HG03060 (cell line): ENCODE results near the gene CCDC88C.

Experiments used
- ATAC-seq: cut with Tn5 transposase; IDR thresholded peaks from one replicate; pipeline ENCODE4 v1.9.1; 2021; ENCODE audit warnings: low read depth, moderate number of reproducible peaks; ENCODE audit not compliant: unreplicated experiment

CCDC88C gene

DNA sequence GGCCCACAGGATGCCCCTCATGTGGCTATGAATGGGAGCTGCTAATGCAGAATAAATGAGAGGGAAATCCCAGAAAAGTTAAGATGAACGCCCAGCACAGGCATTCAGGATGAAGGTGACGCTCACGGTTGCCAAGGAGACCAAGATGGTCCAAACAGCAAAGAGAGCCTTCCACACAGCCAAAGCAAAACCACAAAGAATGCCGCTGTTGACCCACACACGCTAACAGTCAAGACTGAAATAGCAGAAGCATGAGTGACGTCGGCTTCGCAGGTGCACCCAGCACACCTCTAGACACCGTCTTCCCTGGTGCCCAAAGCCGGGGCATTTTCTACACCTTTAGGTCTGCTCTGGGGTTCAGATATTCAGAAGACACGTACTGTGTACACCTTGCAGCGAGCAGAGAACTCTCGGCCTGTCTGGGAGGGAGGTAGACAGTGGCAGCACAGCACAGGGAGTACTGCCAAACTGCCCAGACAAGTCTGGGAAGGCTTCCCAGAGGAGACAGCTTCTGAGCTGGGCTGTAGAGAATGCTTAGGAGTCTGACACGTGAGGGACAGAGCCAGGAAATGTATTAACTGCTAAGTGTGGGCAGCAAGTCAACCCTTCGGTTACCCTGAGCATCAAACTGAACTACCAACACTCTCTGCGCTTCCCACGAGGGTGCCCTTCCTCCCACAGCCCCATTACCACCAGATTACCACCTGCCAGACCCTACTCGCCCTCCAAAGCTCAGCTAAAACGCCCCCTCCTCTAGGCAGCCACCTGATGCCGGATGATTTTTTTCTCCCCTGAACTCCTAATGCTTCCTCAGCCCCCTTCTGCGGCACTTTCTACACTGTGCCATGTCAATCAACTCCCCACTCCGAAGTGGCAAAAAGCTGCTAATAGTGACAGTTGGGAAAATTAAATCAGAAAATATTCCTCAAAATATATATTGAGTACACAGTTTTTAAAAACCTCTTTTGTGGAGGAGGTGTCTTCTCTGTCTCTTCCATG lies 50.1 kb downstream of the CCDC88C start:
- peak; percentile 58 for ATAC-seq

DNA sequence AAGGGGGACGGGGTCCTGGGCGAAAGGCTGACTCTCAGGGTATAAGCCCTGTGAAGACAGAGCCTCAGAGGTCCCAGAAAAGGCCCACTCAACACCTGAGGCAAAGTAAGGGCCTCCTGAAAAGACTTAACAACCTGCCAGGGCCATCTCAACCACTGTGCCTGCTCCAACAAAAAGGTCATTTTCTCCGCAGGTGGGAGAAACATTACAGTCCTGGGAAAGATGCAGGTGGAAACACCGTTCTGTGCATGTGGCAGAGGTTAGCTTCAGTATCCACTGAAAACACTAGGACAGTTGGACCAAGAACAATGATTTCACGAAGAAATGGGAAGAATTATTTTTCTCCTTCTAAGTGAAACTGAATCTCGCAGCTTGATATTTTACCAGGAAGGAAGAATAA lies 50.9 kb downstream of the CCDC88C start:
- ATAC-seq = no peak

DNA sequence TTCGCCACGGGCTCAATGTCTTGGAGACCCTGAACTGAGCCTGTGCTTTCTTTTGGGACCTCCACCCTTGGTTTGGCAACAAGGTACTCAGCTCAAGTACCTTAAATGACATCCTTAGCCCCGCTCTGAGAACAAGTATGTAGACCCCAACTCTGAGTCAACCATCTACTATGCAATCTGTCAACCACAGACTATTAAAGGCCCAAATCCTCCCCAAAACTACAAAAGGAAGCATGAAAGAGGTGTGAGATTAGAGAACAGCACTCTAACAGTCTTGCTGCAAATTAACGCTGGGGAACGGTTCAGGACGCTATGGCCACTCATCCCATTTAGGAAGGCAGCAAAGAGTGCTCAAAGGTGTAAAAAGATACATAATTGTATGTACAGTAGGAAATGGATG lies 52.1 kb downstream of the CCDC88C start:
- ATAC-seq = no peak

DNA sequence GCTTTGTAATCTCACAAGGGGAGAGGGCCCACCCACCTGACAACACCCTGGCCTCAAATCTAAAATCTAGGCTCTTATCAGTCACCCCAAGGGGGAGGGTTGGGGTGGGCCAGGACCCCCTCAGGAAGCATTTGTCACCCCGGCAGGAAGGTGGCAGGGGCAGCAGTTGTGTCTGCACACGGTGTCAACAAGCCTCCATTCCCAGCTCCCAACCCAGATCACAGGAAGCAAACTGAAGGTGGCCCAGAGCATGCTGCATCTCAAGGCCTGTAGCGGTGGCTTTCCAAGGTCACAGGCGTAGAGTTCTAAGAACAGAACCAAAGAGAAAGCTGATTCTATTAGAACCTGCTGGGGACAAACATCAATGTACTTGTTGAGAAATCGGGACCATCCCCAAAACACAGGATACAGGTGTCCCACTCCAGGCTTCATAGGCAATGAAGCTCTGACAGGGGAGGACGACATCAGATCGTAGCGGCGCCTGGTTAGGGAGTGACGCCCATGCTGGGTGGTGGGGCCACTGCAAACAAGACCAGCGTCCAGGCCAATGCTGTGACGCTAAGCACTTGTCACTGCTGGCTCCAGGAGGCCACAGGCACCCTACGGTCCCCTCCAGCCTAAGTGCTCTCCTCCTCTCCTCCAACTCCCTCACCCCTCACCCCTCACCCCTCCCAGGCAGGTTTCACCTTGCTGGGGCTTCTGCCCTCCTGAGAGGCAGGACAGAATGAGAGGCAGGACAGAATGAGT lies 52.9 kb downstream of the CCDC88C start:
- ATAC-seq = no peak

- ATAC-seq = peak; percentile 39
Observed at GRCh38 chr14:91363776-91364523, 53.7 kb downstream of the CCDC88C start.

- ATAC-seq = no peak
Observed at GRCh38 chr14:91361233-91361811, 56.3 kb downstream of the CCDC88C start.

GRCh38 chr14:91360490-91361232 lies 57.0 kb downstream of the CCDC88C start:
- no peak for ATAC-seq

- no peak for ATAC-seq
Observed at GRCh38 chr14:91358654-91359220, 58.9 kb downstream of the CCDC88C start.

- ATAC-seq = no peak
Observed at GRCh38 chr14:91358025-91358319, 59.6 kb downstream of the CCDC88C start.

DNA sequence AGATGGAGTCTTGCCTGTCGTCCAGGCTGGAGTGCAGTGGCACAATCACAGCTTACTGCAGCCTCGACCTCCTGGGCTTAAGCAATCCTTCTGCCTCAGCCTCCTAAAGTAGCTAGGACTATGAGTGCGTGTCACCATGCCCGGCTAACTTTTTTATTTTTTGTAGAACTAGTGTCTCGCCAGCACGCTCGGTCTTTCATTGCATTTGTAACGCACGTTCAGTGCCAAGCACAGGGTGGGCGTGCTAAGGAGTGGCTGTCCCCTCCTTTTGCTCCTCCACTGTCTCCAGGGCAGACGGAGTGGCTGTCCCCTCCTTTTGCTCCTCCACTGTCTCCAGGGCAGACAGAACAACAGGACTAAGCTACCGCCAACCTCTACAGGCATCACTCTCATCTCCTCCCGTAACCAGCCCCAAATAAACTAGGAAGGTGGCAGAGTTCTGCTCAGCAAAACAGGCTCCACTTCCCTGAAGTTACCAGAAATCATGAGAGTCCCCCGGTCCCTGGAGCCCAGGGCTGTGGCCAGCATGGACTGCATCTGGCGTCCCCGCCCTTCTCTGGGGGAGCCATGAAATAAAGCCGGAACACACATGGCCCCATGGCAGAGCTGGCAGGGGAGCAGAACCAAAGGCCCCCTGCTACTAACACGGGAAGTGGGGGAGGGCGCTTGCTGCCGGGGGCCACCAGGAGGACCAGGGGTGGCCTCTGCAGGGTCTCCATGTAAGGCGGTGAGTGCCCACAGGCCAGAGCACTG lies 60.2 kb downstream of the CCDC88C start:
- ATAC-seq = no peak

DNA sequence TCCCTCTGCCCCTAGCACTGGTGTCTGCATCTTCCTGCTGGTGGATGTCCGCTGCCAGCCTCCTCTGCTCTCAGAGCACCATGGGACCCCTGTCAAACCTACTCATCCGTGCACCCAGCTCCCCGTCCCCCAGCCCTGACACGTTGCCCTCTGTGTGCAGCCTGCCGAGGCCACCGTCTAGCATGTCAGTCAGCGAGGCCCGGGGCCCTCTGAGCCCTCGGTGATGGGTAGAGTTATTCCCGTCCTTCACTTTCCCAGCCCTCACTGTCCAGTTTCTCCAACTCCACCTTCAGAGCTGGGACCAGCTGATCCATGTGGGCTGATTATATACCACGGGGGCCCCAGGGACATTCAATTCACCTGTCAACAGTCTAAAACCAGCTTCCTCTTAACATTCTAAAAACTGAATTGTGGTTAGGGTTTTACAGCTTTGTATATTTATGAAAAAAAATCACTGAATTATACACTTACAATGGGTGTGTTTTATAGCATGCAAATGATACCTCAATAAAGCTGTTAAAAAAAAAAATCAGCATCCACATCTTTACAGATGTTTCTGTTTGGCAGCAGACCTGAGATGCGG lies 61.3 kb downstream of the CCDC88C start:
- no peak for ATAC-seq

DNA sequence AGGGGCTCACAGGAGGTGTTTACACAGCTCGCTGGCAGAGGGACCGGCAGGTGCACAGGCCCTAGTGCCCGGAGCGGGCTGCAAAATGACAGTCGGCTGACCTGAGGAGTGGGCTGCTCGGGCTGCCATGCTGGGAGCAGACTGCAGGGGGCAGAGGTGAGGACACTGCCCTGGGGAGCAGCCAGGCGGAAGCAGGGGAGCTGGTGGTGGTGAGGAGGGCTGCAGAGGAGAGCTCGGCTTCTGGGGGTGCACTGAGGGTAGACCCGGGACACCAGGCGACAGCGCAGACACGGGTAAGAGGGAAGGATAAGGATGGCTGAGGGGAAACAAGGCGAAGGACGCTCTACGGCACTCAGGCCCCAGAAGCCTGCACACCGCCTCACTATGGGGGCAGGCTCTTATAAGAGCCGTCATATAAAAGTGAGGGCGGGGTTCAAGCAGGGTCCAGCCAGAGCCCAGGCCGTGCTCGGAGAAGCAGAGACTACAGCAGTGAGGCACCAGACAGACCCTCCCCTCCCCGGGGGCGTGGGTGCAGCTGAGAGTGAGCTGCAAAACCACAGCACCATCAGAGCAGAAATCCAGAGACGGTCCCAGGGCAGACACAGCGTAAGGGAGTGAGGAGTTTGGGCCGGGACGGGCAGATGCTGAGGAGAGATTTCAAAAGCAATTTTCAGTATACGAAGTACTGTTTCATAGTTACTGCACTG lies 62.5 kb downstream of the CCDC88C start:
- ATAC-seq = no peak

DNA sequence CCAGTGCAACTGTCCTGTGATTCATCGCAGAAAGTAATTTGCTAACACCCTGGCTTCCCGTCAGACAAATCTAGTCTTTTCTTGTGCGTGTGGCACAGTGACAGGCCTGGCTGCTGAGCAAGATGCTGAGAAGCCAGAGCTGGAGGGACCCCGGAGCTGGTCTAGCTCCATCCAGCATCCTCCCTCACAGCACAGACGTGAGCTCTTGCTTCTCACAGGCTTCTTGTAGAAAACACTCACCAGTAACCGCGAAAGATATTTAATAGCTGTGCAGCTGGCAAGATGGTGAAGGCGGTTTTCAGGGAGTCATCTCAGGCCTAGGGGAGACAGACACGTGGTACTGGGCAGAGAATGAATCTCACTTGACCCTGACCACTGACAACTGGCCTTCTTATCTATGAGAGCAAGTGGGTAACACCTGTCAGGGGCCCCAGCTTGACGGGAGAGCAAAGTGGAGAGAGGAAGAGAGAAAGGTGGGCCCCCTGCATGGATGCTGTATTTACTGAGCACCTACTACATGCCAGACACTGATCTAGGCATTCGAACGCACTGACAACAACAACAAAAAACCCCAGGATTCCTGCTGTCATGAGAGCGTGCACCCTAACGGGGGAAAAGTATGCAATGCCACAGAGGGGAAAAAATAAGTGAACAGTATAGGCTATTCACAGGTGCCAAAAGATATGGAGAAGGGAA lies 63.3 kb downstream of the CCDC88C start:
- ATAC-seq = no peak

- ATAC-seq = no peak
Observed at GRCh38 chr14:91352728-91353692, 64.6 kb downstream of the CCDC88C start.

DNA sequence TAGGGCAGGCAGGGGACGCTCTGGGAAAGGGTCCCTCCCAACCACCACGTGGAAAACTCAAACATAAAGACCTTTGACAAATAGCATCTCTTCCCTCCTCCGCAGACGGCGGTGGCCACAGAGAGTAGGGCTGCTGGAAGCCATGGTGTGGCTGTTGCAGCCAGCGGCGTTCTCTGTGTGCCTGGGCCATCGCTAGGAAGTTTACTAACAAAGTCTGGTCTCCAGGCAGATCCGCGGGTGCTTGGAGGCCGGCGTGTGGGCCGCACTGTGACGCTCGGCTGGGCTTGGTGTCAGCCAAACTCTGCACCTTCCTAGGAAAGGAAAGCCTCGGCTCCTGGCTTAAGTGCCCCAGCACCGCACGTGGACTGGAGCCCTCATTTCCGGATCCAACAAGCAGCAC lies 65.6 kb downstream of the CCDC88C start:
- ATAC-seq = no peak

DNA sequence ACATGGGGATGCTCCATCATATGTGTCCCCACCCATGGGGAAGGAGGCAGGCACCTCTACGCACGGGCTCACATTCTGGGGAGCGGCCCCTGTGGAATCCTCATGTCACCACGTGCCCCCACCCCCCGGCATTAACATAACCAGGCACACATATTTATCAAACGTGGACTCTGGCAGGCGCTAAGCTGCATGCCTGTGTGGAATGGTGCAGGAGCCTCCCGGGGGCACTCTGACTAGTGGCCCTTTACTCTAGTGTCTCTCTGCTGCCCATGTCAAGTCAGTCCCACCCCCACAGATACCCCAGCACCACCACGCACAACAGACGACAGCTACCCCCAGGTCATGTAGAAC lies 66.1 kb downstream of the CCDC88C start:
- ATAC-seq = no peak
